Natural killer cell (primary cell): Measurements from ENCODE around the gene HSPB8. TPM values are rescaled to one million over a fixed set of nuclear protein-coding genes. Genes with fewer than 3 reads are reported as not detected.

Experiments
- ATAC-seq, 3 donors: fragments of 150-1000 bp in 2 of 3; fragments of 200-7000 bp in 1 of 3; cut with Tn5 transposase; 1 replicate in 1 of 3; 2 replicates in 2 of 3; pipeline ENCODE4 v1.10.0; 2021; ENCODE audit warnings: mild to moderate bottlenecking in 2 of 3, moderate library complexity in 2 of 3
- DNase-seq, 2 donors: peaks; one replicate each; pipeline versions ENCODE4 v3.0.0 to v3.0.0-alpha.2; 2013 to 2021; ENCODE audit warnings: mixed read lengths in 1 of 2
- H3K27ac ChIP-seq: one replicate; pipeline ENCODE4 v1.5.1; 2013; ENCODE audit warnings: mild to moderate bottlenecking, low read length
- H3K27me3 ChIP-seq: one replicate; pipeline ENCODE4 v1.6.1; 2013; ENCODE audit warnings: low read length; ENCODE audit not compliant: control insufficient read depth, insufficient read depth
- H3K36me3 ChIP-seq: one replicate; pipeline ENCODE4 v1.6.1; 2013; ENCODE audit warnings: low read length; ENCODE audit not compliant: control insufficient read depth, insufficient read depth
- H3K4me1 ChIP-seq: one replicate; pipeline ENCODE4 v1.6.1; 2013; ENCODE audit warnings: low read length; ENCODE audit not compliant: control insufficient read depth, insufficient read depth
- H3K4me3 ChIP-seq: one replicate; pipeline ENCODE4 v1.5.1; 2013; ENCODE audit warnings: low read length
- H3K9me3 ChIP-seq: one replicate; pipeline ENCODE4 v1.6.1; 2013; ENCODE audit warnings: low read length; ENCODE audit not compliant: control insufficient read depth, insufficient read depth
- H3K27ac Mint-ChIP-seq, 2 donors: one replicate each; pipeline ENCODE4 v1.8.0; 2022; ENCODE audit warnings: mild to moderate bottlenecking in 2 of 2, mixed read lengths in 2 of 2, moderate library complexity in 1 of 2
- H3K27me3 Mint-ChIP-seq, 2 donors: one replicate each; pipeline ENCODE4 v1.8.0; 2022; ENCODE audit warnings: low read depth in 2 of 2, mixed read lengths in 2 of 2
- H3K36me3 Mint-ChIP-seq: one replicate; pipeline ENCODE4 v1.8.0; 2022; ENCODE audit warnings: mixed read lengths
- H3K4me1 Mint-ChIP-seq, 2 donors: one replicate each; pipeline ENCODE4 v1.8.0; 2022; ENCODE audit warnings: mixed read lengths in 2 of 2
- H3K4me3 Mint-ChIP-seq: one replicate; pipeline ENCODE4 v1.8.0; 2022; ENCODE audit warnings: mild to moderate bottlenecking, moderate library complexity, mixed read lengths
- H3K9me3 Mint-ChIP-seq, 2 donors: one replicate each; pipeline ENCODE4 v1.8.0; 2022; ENCODE audit warnings: mixed read lengths in 2 of 2
- CTCF ChIP-seq: fragments of 200-600 bp; IDR thresholded peaks from one replicate; pipeline ENCODE4 v1.8.0; 2022; ENCODE audit warnings: antibody characterized with exemption
- WGBS: methylation state at CpG from one replicate; pipeline ENCODE4 v1.1.7; 2013; ENCODE audit warnings: missing lambda C conversion rate; ENCODE audit not compliant: insufficient coverage; 5-methylcytosine and 5-hydroxymethylcytosine counted together
- intact Hi-C: fragments of 100-400 bp; cut with micrococcal nuclease; formaldehyde crosslinking; loops from one replicate; pipeline ENCODE4 v1.14.2; 2022
- total RNA-seq, 4 donors: library from RNA; stranded (reverse); fragments of 120-200 nt in 1 of 4; gene quantifications; one replicate each; pipeline versions ENCODE4 v1.2.3 to v1.2.4, GENCODE V29; 2013 to 2022

The HSPB8 gene
- total RNA-seq, 3 donors from 2014 or later (not counting 1 experiment from before 2014, with no cell fraction given), result not detected

DNA sequence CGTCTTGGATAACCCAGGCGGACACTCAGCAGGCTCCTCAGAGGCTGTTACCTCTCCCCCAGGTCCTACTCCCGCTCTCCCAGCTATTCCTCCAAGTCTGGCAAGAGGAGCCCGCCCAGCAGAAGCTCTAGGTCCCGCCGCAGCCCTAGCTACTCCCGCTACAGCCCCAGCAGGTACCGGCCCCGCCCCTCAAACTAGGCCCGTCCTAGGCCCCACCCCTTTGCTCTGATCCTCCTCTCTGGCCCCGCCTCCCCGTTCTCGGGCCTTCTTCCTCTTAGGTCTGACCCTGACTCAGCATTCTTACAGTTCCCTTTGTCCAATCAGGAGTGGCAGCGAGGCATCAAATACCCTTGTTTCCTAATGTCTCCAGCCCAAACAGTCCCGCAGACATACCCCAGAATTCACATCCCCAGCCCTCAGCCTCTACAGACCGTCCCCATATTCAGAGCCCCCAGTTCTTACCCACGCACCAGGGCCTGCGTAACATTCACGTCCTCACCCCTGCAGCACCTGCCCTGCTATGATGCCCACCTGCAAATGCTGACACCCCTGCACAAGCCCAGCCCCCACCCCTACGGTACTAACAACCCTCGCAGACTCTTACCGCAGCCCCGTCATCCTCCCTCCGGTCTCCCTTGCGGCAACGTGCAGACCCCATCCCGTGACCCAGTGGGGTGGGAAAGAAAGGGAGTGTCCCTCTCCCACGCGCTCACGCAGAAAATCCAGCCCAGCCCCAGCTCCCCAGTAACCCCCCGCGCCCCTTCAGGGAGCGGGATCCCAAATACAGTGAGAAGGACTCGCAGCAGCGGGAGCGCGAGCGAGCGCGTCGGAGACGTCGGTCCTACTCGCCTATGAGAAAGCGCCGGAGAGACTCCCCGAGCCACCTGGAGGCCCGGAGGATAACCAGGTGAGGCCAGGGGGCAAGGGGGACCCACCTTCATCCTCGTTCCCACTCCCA, 25.0 kb upstream of the HSPB8 start:
- ATAC-seq (peak in 1 of 3 donors; percentile 35), DNase-seq (no peak)
- WGBS, result 22% methylated on average over 45 of the region's 49 CpGs
- Mint-ChIP-seq H3K4me1 (peaks cover 0 to 8% of the 10 kb centered on the region in 2 donors), H3K27ac (no peak overlapping the region), H3K9me3 (peaks cover 0 to 2% of the 10 kb centered on the region in 2 donors), H3K27me3 (peaks cover 16 to 33% of the 10 kb centered on the region in 2 donors), H3K36me3 (no peaks in the 10 kb centered on the region), H3K4me3 (no peak overlapping the region)
- H3K36me3 ChIP-seq, result no peaks in the 10 kb centered on the region
- intact Hi-C loops, result no loop called here
- H3K27me3 ChIP-seq, result peaks cover 5% of the 10 kb centered on the region
- no peak overlapping the region for H3K27ac ChIP-seq
- TF ChIP-seq CTCF, result no peak
- no peaks in the 10 kb centered on the region for H3K4me1 ChIP-seq
- H3K9me3 ChIP-seq, result no peaks in the 10 kb centered on the region
- H3K4me3 ChIP-seq, result no peak overlapping the region

DNA sequence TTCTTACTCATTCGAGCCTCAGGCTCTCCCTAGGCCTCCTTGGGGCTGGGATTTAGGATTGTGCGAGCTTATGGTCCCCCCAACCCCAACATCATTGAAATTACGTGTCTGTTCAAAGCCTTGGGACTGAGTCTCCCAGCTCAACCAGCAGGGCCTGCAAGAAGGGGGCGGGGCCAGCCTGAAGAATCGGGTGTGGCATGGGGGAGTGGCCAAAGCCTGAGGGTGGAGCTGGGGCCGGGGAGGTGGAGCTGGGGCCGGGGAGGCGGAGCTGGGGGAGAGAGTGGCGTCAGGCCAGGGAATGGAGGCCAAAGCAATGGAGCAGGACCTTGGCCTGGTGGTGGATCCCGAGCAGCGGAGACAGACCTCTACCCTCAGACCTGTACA, 24.3 kb upstream of the HSPB8 start:
- no peak overlapping the region for H3K27ac ChIP-seq
- H3K9me3 Mint-ChIP-seq, result peaks cover 0 to 2% of the 10 kb centered on the region in 2 donors
- intact Hi-C loops, result no loop called here
- no peaks in the 10 kb centered on the region for H3K9me3 ChIP-seq
- TF ChIP-seq CTCF, result no peak
- DNase-seq (no peak), ATAC-seq (no peak)
- H3K27ac Mint-ChIP-seq, result no peak overlapping the region
- H3K27me3 ChIP-seq, result peaks cover 5% of the 10 kb centered on the region
- no peaks in the 10 kb centered on the region for H3K36me3 ChIP-seq
- no peaks in the 10 kb centered on the region for H3K4me1 ChIP-seq
- no peaks in the 10 kb centered on the region for H3K36me3 Mint-ChIP-seq
- H3K4me3 ChIP-seq, result no peak overlapping the region
- WGBS, result 66% methylated on average over 11 of the region's 11 CpGs
- H3K4me1 Mint-ChIP-seq, result peaks cover 0 to 8% of the 10 kb centered on the region in 2 donors
- peaks cover 16 to 31% of the 10 kb centered on the region in 2 donors for H3K27me3 Mint-ChIP-seq
- no peak overlapping the region for H3K4me3 Mint-ChIP-seq

GRCh38 chr12:119156401-119157044, 22.2 kb upstream of the HSPB8 start:
- Histone ChIP-seq H3K36me3 (no peaks in the 10 kb centered on the region), H3K27ac (no peak overlapping the region), H3K4me3 (no peak overlapping the region), H3K27me3 (peaks cover 5% of the 10 kb centered on the region), H3K4me1 (no peaks in the 10 kb centered on the region), H3K9me3 (no peaks in the 10 kb centered on the region)
- H3K4me1 Mint-ChIP-seq, result peaks cover 0 to 8% of the 10 kb centered on the region in 2 donors
- peaks cover 0 to 5% of the 10 kb centered on the region in 2 donors for H3K9me3 Mint-ChIP-seq
- no peak overlapping the region for H3K4me3 Mint-ChIP-seq
- H3K27me3 Mint-ChIP-seq, result peaks cover 14 to 33% of the 10 kb centered on the region in 2 donors
- H3K27ac Mint-ChIP-seq, result no peak overlapping the region
- 76% methylated on average over 31 of the region's 35 CpGs for WGBS
- intact Hi-C loops, result no loop called here
- no peak for DNase-seq
- no peak for ATAC-seq
- no peaks in the 10 kb centered on the region for H3K36me3 Mint-ChIP-seq
- no peak for TF ChIP-seq CTCF
